Stimulated activated CD8-positive, alpha-beta memory T cell treated with anti-CD3 and anti-CD28 coated beads, Interleukin-15, amount 100 ng/mL, for 48 hours (primary cell): Measurements from ENCODE around the gene POU6F2.
"Not testable (repeated sequence)": the region's sequence is repeated elsewhere in the genome, so short reads cannot be mapped to it uniquely, and the experiment has no call there.

Experiments used
- DNase-seq, 2 donors: peaks; one replicate each; pipeline ENCODE4 v3.0.0-alpha.2; 2020; ENCODE audit warnings: low read depth in 2 of 2

Gene POU6F2

GRCh38 chr7:39186671-39187070, 209.0 kb downstream of the POU6F2 start:
- no peak for DNase-seq

- no peak for DNase-seq
These were observed 209.4 kb downstream of the POU6F2 start for GRCh38 chr7:39187130-39187529.

- no peak for DNase-seq
These were observed 214.8 kb downstream of the POU6F2 start for GRCh38 chr7:39192476-39192875.

DNA sequence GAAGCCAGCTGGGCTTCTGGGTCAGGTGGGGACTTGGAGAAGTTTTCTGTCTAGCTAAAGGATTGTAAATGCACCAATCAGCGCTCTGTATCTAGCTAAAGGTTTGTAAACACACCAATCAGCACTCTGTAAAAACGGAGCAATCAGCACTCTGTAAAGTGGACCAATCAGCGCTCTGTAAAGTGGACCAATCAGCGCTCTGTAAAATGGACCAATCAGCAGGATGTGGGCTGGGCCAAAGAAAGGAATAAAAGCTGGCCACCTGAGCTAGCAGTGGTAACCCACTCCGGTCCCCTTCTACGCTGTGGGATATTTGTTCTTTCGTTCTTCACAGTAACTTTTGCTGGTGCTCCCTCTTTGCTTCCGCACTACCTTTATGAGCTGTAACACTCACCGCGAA, 216.7 kb downstream of the POU6F2 start:
- DNase-seq = not testable (repeated sequence)

DNA sequence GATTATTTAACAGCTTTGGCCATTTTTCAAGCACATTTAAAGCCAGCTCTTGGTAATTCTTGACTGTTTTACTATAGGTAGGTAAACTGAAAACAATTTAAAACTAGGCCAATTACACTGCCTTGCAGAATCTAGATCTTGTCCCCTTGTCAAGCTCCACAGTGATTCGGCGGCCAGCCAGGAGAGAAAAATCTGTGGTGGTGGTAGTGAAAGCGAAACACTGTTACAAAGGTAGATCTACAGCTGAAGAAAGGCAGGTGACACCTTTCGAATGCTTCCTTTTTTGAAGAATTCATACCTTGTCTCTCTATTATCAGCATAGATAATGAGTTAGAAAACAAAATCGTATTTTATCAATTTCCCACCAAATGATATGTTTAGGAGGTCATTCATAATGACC, 218.3 kb downstream of the POU6F2 start:
- DNase-seq = no peak

- no peak for DNase-seq
These were observed 220.1 kb downstream of the POU6F2 start for GRCh38 chr7:39197831-39198230.

DNA sequence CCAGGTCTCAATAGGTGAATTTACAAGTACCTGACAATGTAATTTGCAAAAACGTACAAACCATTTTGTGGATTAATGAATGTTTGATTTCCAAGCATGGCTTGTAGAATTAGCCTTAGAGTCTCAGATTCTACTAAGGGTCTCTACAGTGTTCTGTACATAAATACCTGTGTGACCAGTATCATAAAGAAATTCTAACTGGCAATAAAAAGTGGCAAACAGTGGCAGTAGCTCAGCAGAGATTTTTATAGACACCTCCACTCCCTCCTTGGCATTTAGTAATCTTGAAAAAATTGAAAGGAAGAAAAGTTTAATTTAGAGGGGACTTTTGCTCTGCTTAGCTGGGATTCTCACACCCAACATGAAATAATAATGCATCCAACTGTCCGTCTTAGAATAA, 220.8 kb downstream of the POU6F2 start:
- DNase-seq = no peak

DNA sequence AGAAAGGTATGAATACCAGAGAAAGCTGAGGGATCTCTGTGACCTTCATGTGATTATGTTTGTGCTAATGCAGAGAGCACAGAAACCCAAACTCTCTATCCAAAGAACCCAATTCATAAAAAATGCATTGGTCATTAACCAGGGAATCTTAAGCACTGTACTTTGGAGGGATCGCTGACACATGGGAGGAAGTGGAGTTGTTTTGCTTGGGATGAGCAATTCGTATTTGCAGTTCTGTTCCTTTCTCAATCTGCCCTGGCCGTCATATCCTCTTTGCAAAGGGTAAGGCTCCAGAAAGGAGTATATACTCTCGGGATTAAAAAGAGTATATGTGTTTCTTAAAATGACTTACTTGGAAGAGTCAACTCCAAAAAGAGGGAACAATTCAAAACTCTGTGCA, 221.3 kb downstream of the POU6F2 start:
- no peak for DNase-seq

- DNase-seq = no peak
These were observed 222.2 kb downstream of the POU6F2 start for GRCh38 chr7:39199951-39200350.

DNA sequence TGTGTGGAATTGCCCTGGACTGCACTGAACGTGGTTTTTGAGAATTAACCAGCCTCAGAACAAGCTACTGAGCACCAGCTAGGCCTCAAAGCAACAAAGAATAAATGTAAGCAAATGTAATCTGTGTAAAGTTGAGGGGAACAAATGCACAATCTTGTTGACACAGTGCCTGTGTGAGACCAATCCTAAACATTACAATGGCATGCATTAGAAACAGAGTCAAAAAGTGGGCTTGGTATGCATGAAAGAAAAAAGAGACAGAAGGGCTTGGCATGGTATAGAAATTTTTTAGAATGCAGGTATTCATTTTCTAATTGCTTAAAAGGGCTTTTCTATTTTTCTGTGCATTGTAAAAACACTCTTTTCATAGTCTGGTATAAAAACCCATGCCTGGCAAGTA, 224.3 kb downstream of the POU6F2 start:
- no peak for DNase-seq

DNA sequence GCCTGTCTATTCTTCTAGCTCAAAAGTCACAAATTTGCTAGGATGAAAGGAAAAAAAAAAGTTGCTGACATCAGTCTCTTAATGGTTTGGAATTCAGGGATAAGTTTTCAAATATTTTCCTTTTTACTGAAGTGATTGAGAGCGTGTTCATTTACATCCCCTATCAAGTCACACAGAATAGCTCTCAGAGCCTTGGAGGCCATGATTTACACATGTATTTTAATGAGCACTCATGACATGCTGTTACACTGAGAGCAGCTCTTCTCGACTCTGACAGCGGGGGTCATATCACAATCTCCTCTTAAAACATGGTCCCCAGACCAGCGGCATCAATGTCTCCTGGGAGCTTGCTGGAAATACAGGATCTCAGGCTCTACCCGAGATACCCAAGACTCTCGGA, 232.7 kb downstream of the POU6F2 start:
- no peak for DNase-seq

DNA sequence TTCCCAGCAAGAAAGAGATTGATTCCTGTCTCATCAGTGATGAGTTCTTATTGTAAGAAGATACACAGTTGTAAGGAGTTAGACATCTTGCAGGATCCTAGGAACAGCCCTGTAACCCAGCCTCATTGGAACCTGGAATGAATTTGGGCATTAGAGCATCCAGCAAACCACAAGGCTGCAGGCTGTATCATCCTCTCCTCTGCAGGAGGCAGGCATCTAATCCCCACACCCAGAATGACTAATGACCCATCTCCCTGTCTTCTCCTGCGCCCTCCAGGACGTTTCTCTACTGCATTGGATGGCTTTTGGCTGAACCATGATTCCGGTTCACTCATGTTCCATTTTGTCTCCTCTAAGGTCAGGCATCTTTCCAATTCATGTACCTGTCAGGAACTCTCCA, 233.9 kb downstream of the POU6F2 start:
- DNase-seq = no peak

GRCh38 chr7:39212876-39213275, 235.2 kb downstream of the POU6F2 start:
- DNase-seq = no peak

- no peak for DNase-seq
These were observed 240.1 kb downstream of the POU6F2 start for GRCh38 chr7:39217783-39218182.

DNA sequence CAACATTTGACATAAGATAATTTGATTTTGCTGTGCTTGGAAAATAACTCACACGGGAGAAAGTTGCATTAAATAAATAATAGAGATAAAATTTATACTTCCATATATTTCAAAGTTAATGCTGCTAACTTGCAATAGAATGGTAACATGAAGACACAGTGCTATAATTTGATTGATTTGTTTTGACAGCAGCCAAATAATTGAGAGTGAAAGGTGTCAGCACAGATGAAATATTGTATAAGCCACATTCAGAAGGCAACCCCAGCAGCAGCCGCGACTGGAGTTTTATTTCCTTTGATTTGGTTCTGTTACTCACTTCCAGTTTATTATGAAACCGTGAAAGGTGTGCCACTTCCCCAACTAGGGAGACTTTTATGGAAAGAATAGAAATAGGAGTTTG, 242.2 kb downstream of the POU6F2 start:
- DNase-seq = no peak

- no peak for DNase-seq
These were observed 244.2 kb downstream of the POU6F2 start for GRCh38 chr7:39221901-39222300.

- no peak for DNase-seq
These were observed 251.2 kb downstream of the POU6F2 start for GRCh38 chr7:39228946-39229345.

DNA sequence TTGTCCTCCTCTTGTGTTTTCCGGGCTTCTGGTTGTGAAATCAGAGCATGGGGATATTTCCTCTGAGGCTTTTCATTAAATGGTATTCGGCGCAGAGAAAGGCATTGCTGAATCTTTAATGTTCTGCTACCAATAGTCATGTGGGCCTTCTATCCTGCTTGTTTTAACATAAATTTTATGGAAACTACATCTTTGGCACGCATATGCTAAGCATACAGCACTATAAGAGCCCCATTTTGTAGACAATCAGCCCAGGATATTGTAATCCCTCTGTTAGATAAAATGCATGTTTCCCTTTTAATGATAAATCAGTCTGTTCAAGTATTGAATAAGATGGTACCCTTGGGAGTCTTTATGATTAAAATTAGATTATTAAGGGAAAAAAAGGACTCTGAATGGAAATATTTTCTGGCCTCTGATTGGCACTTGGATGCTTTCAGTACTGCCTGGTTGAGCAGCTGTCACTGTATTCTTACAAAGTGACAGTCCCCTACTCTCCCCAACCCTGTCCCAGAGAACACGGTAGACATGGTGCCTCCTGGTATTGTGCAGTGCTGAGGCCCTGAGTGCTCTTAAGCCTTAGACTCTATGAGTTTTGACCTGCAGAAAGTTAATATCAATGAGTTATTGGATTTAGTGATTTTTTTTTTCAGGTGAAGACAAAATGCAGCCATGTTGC, 256.3 kb downstream of the POU6F2 start:
- no peak for DNase-seq

DNA sequence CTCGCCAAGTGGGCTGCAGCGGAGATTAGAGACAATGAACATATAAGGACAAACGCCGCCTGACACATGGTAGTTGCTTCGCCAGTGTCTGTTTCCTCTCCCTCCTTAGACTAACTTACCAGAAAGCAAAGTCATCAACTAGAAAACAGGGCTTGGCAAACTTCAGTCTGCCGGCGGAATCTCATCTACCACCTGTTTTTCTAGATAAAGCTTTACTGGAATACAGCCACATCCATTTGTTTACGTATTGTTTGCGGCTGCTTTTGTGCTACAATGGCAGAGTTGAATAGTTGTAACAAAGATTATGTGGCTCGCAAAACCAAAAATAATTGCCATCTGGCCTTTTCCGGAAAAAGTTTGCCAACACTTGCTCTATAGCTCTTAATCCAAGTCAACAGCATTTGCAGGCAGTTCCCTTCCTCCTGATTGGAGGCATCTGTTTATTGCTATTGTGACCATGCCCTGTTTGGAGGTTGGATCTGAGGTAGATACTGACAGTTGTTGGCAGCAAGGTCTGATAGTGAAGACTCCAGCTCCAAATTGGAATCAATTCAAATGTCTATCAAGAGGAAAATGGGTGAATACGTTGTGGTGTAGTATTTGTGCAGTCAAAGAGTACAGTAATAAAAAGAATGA, 260.6 kb downstream of the POU6F2 start:
- DNase-seq = no peak

- no peak for DNase-seq
These were observed 263.2 kb downstream of the POU6F2 start for GRCh38 chr7:39240864-39241263.

DNA sequence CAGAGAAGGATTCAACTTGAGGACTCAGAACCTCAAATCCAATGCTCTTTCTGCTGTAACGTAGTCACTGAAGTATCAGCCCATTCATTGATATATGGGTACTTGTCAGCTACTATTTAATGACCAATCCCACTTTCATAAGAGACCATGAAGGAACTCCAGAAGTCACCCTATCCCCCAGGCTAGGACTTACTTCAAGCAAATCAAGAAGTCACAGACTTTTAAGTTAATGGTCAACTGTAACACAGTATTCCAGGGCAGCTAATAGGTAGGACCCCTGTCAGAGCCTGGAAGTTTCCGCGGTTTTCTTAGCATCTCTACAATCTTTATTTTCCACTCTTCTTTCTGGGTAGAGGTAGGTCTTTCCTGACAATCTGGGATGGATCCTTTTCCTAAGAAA, 269.9 kb downstream of the POU6F2 start:
- no peak for DNase-seq

DNA sequence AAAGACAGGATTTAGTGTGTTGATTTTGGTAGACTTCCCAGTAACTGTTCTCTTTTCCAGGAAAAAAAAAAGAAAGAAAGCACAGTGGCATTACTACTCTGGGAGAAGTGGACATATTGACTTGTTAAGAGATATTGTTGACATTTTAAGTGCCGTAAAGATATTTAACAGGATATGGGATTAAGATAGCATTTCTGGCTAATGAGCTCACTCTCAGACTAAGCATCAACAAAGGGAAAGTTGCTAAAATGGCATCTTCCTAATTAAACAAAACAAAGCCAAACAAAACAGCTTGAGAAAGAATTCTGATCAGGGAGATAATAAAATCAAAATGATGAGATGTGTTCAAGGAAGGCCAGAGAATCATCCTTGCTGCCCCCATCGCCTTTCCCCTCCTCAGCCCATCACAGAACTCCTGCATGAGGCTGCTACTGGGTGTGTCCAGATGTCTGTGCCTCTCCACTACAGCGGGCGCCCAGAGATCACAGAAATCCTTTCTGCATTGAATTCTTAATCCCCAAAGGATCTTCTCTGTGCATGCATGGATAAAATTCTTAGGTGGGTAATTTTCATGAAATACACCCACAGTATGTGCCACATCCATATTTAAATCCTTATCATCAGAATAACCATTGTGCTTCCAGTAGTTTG, 270.5 kb downstream of the POU6F2 start:
- no peak for DNase-seq

GRCh38 chr7:39248692-39249090, 271.0 kb downstream of the POU6F2 start:
- DNase-seq = no peak
